GM21529 (cell line): Measurements from ENCODE around the gene NRXN3.
"Not testable (repeated sequence)": the region's sequence is repeated elsewhere in the genome, so short reads cannot be mapped to it uniquely, and the experiment has no call there.

ENCODE experiments used
- ATAC-seq: cut with Tn5 transposase; IDR thresholded peaks from one replicate; pipeline ENCODE4 v1.9.1; 2021; ENCODE audit not compliant: unreplicated experiment

The NRXN3 gene

GRCh38 chr14:78982551-78982950 is 812.4 kb downstream of the NRXN3 start:
- no peak for ATAC-seq

GRCh38 chr14:78983126-78983525 is 813.0 kb downstream of the NRXN3 start:
- ATAC-seq = no peak

- ATAC-seq = no peak
Observed at GRCh38 chr14:78985668-78986381, 815.7 kb downstream of the NRXN3 start.

GRCh38 chr14:78986989-78987388 is 816.8 kb downstream of the NRXN3 start:
- no peak for ATAC-seq

GRCh38 chr14:78989221-78989620 is 819.0 kb downstream of the NRXN3 start:
- no peak for ATAC-seq

GRCh38 chr14:78992867-78993266 is 822.7 kb downstream of the NRXN3 start:
- ATAC-seq = no peak

GRCh38 chr14:78997811-78998210 is 827.6 kb downstream of the NRXN3 start:
- no peak for ATAC-seq

- ATAC-seq = no peak
Observed at GRCh38 chr14:79009286-79009685, 839.1 kb downstream of the NRXN3 start.

- no peak for ATAC-seq
Observed at GRCh38 chr14:79011091-79011919, 841.1 kb downstream of the NRXN3 start.

GRCh38 chr14:79011920-79012204 is 841.7 kb downstream of the NRXN3 start:
- ATAC-seq = no peak

- no peak for ATAC-seq
Observed at GRCh38 chr14:79016828-79017505, 846.8 kb downstream of the NRXN3 start.

- no peak for ATAC-seq
Observed at GRCh38 chr14:79017561-79017960, 847.4 kb downstream of the NRXN3 start.

- no peak for ATAC-seq
Observed at GRCh38 chr14:79018836-79019235, 848.7 kb downstream of the NRXN3 start.

GRCh38 chr14:79019898-79020297 is 849.7 kb downstream of the NRXN3 start:
- not testable (repeated sequence) for ATAC-seq

- ATAC-seq = no peak
Observed at GRCh38 chr14:79021766-79022165, 851.6 kb downstream of the NRXN3 start.

- ATAC-seq = no peak
Observed at GRCh38 chr14:79027138-79027537, 857.0 kb downstream of the NRXN3 start.

- no peak for ATAC-seq
Observed at GRCh38 chr14:79028281-79028680, 858.1 kb downstream of the NRXN3 start.

GRCh38 chr14:79036441-79036840 is 866.3 kb downstream of the NRXN3 start:
- no peak for ATAC-seq

GRCh38 chr14:79037106-79037505 is 866.9 kb downstream of the NRXN3 start:
- no peak for ATAC-seq

- ATAC-seq = no peak
Observed at GRCh38 chr14:79037593-79037992, 867.4 kb downstream of the NRXN3 start.

- ATAC-seq = no peak
Observed at GRCh38 chr14:79040790-79041189, 870.6 kb downstream of the NRXN3 start.
